ENCODE data around the gene C2. TPM values are rescaled to one million over a fixed set of nuclear protein-coding genes. Genes with fewer than 3 reads are reported as not detected.

C2 gene
- polyA plus RNA-seq, 1 donor from 2014 or later: not detected

DNA sequence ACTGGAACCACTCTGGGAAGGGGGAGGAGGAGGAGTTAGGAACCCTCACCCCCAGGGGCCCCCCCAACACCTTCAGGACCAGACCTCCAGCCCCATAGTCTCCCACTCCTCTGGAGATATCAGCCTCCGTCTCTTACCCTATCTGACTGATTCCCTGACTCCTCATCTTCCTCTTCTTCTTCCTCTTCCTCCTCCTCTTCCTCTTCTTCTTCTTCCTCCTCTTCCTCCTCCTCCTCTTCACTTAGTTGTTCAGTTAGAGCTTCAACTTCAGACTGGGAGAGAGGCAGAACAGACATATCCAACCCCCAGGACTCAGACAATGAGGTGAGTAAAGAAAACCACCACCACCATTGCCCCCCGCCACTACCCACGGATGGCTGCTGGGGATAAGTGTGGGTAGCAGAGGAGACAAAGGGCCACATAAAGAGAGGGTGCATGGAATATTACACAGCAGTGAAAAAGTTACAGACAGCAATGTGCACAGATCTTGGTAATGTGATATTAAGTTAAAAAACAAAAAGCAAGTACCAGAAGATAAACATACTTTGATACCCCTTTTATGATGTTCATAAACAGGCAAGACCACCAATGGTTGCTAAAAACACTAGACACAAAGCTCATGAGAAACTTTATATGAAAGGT, 38.1 kb upstream of the C2 start:
- H3K27ac Mint-ChIP-seq: peak overlapping the region in 1 of 3 donors; percentile 45
- H3K36me3 Mint-ChIP-seq: peaks cover 9% of the 10 kb centered on the region

DNA sequence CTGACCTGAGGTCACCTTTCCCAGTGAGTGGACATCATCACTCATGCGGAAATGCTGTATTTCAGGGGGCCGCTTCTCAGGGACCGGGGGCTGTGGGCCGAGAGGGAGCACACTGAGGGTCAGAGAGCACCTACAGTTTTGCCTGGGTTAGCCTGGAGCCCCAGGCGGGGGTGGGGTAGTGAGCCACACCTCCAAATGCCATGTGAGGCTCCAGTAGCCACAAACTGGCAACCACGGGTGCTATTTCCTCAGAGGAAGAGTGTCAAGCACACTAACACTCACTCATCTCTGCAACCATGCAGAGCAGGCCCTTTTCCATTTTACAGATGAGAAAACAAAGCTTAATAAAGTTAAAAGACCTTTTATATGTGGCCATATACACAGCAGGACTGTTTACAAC, 34.7 kb upstream of the C2 start:
- peak overlapping the region in 1 of 4 donors; percentile 29 for H3K4me3 Mint-ChIP-seq
- peaks cover 6% of the 10 kb centered on the region for H3K36me3 Mint-ChIP-seq

More for the DNA sequence above, 38.1 kb upstream of the C2 start:
- H3K9me3 Mint-ChIP-seq: no peaks in the 10 kb centered on the region
- H3K4me1 Mint-ChIP-seq: peaks cover 0 to 4% (median 0%) of the 10 kb centered on the region in 3 donors
- H3K4me3 Mint-ChIP-seq: no peak overlapping the region
- no peaks in the 10 kb centered on the region for H3K27me3 Mint-ChIP-seq

DNA sequence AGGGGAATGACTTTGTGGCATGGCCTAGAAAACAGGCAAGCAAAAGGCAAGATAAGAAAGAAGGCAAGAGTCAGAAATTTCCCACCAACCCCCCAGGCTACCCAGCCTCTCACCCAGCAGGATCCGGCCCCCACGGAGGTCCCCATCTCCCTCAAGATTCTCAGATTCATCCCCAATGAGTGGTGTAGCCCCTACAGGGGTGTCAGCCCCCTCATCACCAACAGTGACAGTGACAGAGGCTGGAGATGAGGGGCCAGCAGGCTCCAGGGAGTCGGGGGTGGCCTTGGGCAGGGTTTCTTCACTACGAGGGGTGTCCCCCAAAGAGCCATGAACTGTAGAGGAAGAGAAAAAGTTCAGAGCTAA, 31.0 kb upstream of the C2 start:
- H3K4me1 Mint-ChIP-seq: peaks cover 4 to 19% (median 17%) of the 10 kb centered on the region in 3 donors
- peaks cover under 1% of the 10 kb centered on the region for H3K36me3 Mint-ChIP-seq

More for the DNA sequence above, 34.7 kb upstream of the C2 start:
- H3K27me3 Mint-ChIP-seq: no peaks in the 10 kb centered on the region
- peaks cover 0 to 9% (median 7%) of the 10 kb centered on the region in 3 donors for H3K4me1 Mint-ChIP-seq
- no peak overlapping the region for H3K27ac Mint-ChIP-seq
- no peaks in the 10 kb centered on the region for H3K9me3 Mint-ChIP-seq

DNA sequence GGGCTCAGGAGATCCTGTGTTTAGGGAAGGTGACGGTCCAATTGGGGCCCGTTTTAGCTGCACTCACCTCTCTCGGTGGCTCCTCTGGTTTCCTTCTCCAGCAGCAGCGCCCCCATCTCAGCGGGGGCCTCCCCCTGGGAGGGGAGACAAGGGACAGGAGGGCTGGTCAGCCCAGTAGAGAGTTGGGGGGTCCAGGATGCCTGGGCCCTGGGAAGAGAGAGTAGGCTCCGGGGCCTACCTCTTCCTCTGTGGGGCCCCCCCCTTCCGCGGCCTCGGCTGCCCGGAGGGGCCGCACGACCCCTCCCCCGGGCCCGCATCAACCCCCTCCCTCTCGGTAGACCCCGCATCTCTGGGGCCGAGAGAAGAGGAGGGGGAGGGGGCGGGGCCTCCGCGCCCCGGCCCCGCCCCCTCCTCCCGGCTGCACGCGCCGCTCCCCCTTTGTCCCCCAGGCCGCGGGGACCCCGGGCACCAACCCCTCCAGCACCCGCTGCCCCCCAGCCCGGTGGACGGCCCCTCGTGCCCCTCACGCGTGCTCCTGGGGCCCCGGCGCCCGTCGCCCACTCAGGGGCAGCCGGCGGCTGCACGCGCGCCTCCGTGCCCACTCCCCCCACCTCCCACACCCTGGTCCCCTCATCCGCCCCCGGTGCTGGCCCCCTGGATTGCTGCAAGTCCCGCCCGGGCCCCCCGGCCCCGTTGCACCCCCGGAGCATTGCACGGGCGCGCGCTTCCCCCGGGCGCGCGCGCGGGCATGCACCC, 30.5 kb upstream of the C2 start:
- Mint-ChIP-seq H3K4me3 (peak overlapping the region; percentile 91 to 98 (median 96)), H3K27me3 (no peaks in the 10 kb centered on the region), H3K9me3 (no peaks in the 10 kb centered on the region)

More for the DNA sequence above, 31.0 kb upstream of the C2 start:
- no peaks in the 10 kb centered on the region for H3K9me3 Mint-ChIP-seq
- H3K4me3 Mint-ChIP-seq: peak overlapping the region; percentile 80 to 94 (median 92)
- peak overlapping the region; percentile 74 to 98 (median 84) for H3K27ac Mint-ChIP-seq
- no peaks in the 10 kb centered on the region for H3K27me3 Mint-ChIP-seq

DNA sequence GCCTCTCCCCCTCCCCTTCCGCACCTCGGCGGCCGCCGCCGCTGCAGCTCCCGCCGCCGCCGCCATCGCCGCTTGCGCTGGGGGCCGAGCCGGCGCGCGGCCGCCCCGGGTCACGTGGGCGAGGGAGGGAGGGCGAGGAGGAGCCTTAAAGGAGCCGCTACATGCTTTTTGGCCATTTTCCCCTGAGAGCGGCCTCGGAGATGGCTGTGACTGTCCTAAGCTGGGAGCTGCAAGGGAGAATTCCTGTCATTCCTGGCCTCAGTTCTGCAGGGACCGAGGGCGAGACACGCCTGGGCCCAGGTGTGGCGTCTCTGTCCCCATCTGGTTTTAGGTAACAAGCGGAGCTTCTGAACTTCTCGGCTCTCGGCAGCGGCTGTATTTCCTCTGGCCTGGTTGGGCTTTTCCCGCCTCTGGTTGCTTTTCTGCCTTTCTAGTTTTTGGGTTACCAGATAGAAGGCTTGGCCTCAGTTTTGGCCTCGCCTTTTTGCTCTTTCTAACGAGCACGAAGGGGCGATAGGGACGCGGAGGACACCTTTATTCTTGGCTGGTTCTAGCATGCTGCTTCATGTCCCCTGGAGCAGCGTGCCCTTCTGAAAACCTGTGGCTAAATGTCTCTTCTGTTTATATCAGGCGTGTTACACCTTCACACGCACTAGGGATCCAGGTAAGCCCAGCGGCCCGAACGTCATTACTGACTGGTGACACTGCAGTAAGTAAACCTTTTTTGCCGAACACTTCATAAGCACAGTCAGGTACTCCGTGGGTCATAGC, 29.7 kb upstream of the C2 start, which contains the start of gene EHMT2:
Gene EHMT2 (minus strand): TSS at position 87 of the 771 bp plus-strand sequence. CDS start 21 bp downstream, at position 66.
- peak within 1 kb of the TSS; percentile 97 to 99 (median 98) for H3K27ac Mint-ChIP-seq
- no peaks in the 10 kb centered on the region for H3K27me3 Mint-ChIP-seq
- peaks cover 9 to 25% (median 22%) of the 10 kb centered on the region in 3 donors for H3K4me1 Mint-ChIP-seq
- peak within 1 kb of the TSS; percentile 96 to 98 (median 96) for H3K4me3 Mint-ChIP-seq
- H3K9me3 Mint-ChIP-seq: no peaks in the 10 kb centered on the region
- H3K36me3 Mint-ChIP-seq: no peaks in the 10 kb centered on the region

More for the DNA sequence above, 30.5 kb upstream of the C2 start:
- Mint-ChIP-seq H3K27ac (peak overlapping the region; percentile 74 to 98 (median 84)), H3K36me3 (no peaks in the 10 kb centered on the region), H3K4me1 (peaks cover 4 to 19% (median 17%) of the 10 kb centered on the region in 3 donors)

DNA sequence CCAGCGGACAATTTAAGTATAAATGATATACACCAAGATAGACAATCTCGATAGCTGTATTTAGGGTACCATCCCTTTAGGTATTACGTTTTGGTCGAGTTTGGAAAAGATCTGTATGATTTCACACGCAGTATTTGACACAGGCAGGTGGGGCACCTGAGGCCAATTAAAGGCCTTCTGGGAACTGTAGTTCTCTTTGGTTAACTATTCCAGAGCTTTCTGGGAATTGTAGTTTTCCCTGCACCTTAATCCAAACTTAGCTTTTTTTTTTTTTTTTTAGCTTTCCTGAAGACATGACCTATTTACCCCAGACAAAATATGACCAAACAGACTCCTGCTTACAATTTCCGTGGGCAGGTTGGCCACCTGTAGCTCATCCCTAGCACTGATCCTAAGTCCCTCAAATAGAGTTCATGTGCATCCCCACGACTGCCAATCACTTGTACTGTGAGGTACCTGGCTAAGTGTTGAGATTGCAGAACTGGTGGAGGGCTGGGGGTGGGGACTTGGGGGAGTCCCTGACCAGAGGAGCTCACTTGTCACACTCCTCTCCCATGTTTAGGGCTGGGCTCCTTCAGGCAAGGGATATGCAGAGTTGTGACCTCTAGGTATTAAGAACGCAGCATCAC, 29.0 kb upstream of the C2 start:
- Mint-ChIP-seq H3K4me1 (peaks cover 13 to 28% (median 25%) of the 10 kb centered on the region in 3 donors), H3K27me3 (no peaks in the 10 kb centered on the region), H3K9me3 (no peaks in the 10 kb centered on the region), H3K4me3 (peak overlapping the region; percentile 96 to 98 (median 96)), H3K36me3 (no peaks in the 10 kb centered on the region), H3K27ac (peak overlapping the region; percentile 97 to 99 (median 97))

DNA sequence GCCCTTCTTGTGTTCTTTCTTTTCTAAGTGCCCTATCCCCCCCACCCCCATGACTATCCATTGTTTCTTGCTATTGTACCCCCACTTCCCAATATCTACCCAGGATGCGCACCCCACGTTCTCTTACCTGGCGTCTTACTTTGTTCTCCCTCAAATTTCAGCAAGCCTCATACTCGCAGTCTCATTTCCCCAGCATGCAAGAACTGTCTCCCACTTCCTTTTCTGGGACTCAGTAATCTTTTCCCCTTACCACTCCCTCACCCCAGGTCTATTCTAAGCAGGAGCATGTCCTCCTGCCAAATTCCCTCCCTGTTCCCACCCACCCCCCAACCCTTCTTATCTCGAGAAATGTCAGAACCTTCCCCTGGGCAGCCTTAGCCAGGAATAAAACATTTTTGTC, 28.3 kb upstream of the C2 start:
- no peaks in the 10 kb centered on the region for H3K9me3 Mint-ChIP-seq
- peak overlapping the region in 1 of 3 donors; percentile 99 for H3K27ac Mint-ChIP-seq
- H3K4me1 Mint-ChIP-seq: peaks cover 13 to 28% (median 25%) of the 10 kb centered on the region in 3 donors
- no peaks in the 10 kb centered on the region for H3K36me3 Mint-ChIP-seq
- H3K27me3 Mint-ChIP-seq: no peaks in the 10 kb centered on the region
- H3K4me3 Mint-ChIP-seq: peak overlapping the region; percentile 14 to 98 (median 72)

DNA sequence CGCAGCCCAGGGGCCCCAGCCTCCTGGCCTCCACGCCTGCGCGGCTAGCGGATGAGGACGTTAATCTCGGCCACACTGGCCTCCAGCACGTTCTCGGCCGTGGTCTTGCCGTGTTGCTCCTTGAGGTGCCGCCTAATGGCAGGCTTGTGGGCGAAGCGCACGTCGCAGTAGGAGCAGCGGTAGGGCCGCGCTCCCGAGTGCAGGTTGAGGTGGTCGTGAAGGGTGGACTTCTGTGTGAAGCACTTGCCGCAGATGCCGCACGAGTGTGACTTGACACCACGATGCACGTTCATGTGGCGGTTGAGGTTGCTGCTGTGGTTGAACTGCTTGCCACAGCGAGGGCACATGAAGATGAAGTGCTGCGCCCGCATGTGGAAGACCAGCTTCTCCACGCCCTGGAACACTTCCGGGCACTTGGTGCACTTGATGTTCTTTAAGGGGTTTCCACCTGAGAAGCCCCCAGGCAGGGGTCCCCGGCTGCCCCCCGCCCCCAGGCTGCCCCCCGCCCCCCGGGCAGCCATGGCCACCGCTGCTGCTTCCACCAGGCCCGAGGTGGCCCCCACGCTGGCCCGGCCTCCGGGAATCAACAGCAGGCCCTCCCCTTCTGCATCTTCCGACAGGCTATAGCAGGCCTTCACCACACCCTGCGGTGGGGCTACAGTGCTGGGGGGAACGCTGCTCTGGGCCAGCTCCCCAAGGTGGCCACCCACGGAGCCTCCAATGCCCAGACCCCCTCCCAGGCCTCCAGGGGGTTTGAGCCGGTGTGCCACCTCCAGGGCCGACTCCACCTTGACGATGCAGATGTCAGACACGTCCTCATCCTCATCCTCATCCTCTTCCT, 27.4 kb upstream of the C2 start:
- H3K4me3 Mint-ChIP-seq: peak overlapping the region; percentile 32 to 98 (median 72)
- H3K9me3 Mint-ChIP-seq: no peaks in the 10 kb centered on the region

DNA sequence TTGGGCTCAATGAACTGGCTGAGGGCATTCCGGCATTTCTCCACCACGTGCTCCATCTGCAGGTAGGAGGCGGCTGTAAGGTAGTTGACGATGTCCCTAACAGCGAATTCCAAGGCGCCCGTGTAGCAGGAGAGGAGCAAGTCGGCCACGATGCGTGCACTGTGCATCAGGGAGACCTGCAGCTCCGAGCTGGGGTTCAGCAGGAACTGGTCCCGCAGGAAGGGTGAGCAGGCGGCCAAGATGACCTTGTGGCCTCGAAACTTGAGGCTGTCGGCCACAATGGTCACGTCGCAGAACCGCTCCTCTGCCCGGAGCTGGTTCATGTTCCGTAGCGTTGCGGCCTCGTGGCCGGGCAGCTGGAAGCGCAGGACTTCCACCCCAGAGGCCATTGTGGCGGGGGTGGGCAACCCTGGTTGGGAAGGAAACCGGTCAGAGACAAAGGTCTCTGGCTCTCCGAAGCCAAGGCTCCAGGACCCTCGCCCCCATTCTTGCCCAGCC, 26.6 kb upstream of the C2 start:
- H3K27ac Mint-ChIP-seq: peak overlapping the region; percentile 27 to 43 (median 31)
- H3K9me3 Mint-ChIP-seq: no peaks in the 10 kb centered on the region
- no peaks in the 10 kb centered on the region for H3K36me3 Mint-ChIP-seq
- peak overlapping the region; percentile 70 to 93 (median 76) for H3K4me3 Mint-ChIP-seq
- peaks cover 13 to 24% (median 23%) of the 10 kb centered on the region in 3 donors for H3K4me1 Mint-ChIP-seq
- no peaks in the 10 kb centered on the region for H3K27me3 Mint-ChIP-seq

More for the DNA sequence above, 27.4 kb upstream of the C2 start:
- H3K4me1 Mint-ChIP-seq: peaks cover 13 to 28% (median 25%) of the 10 kb centered on the region in 3 donors
- no peaks in the 10 kb centered on the region for H3K27me3 Mint-ChIP-seq
- peak overlapping the region in 1 of 3 donors; percentile 99 for H3K27ac Mint-ChIP-seq
- H3K36me3 Mint-ChIP-seq: no peaks in the 10 kb centered on the region

DNA sequence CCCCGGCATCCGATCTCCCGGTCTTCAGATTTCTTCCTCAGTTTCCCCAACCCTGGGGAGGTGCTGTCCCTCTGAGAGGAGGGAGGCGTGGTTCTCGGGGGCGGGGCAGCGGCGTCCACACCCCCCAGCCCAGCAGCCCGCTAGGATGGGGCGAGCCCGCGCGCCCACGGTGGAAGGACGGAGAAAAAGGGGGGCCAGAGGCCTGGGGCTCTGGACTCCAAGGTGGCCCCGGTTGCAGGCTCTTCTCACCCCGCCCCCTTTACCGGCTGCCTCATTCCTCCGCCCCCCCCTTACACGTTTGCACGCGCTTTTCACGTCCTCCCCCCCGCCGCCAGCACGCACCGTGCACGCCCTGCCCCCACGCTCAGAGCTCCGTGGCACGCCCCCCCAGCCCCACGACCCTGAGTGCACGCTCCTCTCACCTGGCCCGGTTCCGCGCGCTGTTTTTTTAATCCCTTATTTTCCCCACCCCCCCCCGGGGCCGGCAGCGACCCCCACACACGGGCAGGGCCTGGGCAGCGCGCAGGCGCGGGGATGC, 26.0 kb upstream of the C2 start:
- Mint-ChIP-seq H3K4me1 (peaks cover 13 to 22% (median 20%) of the 10 kb centered on the region in 3 donors), H3K36me3 (no peaks in the 10 kb centered on the region), H3K4me3 (peak overlapping the region; percentile 70 to 93 (median 76)), H3K9me3 (no peaks in the 10 kb centered on the region), H3K27me3 (peaks cover 3% of the 10 kb centered on the region), H3K27ac (peak overlapping the region; percentile 10 to 63 (median 43))

DNA sequence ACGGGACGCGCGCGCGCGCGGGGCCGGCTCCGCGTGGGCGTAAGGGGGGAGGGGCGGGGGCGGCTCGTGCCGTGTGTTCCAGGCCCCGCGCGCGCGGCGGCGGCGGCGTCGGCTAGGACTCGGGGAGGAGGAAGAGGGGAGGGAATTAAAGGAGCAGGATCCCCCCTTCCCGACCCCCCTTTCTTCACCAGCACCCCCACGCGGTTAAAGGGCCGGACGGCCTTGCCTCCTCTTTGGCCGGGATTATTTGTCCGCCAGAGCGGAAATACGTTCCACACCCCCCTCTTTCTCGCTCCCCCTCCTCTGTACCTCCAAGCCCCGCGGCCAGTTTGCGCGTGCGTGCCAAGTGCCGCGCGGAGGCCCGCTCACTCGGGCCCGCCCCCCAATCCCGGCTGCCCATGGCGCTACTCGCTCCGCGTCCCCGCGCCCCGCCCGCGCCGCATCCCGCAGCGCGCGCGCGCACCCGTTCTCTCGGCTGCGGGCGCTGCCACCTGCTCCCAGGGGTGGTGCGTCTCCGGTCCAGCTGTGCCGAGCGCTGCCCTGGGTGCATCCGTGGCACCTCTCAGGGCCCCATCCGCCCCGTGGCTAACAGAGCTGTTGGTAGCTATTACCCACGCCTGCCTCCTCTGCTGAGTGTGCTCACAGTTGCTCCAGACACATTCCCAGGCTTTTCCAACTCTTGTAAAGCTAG, 25.4 kb upstream of the C2 start, which contains the start of gene ZBTB12:
Gene ZBTB12 (minus strand): TSS at position 134 of the 691 bp plus-strand sequence. CDS start 781 bp downstream, outside the sequence.
- no peaks in the 10 kb centered on the region for H3K36me3 Mint-ChIP-seq

DNA sequence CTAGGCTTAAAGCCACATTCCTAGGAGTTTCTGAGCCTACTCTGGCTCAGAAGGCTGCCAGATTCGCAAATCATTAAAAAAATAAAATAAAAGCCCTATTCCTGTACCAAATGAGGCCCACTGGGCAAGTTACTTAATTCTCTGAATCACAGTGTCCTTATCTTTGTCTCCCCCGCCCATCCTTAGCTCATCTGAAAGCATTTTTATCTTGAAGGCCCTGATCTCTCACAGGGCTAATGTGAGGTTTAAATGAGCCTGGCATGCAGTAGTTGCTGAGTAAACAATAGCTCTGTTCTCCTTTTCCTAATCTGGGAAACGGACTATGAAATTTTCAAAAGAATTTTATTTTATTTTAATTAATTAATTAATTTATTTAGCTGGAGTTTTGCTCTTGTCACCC, 23.6 kb upstream of the C2 start:
- H3K4me3 Mint-ChIP-seq: peak overlapping the region in 1 of 4 donors; percentile 60
- H3K36me3 Mint-ChIP-seq: no peaks in the 10 kb centered on the region
- H3K4me1 Mint-ChIP-seq: peaks cover 13 to 16% (median 14%) of the 10 kb centered on the region in 3 donors
- no peaks in the 10 kb centered on the region for H3K9me3 Mint-ChIP-seq
- H3K27ac Mint-ChIP-seq: no peak overlapping the region
- peaks cover 3% of the 10 kb centered on the region for H3K27me3 Mint-ChIP-seq

More for the DNA sequence above, 25.4 kb upstream of the C2 start, which contains the start of gene ZBTB12:
- Mint-ChIP-seq H3K4me3 (peak within 1 kb of the TSS; percentile 77 to 96 (median 90)), H3K4me1 (peaks cover 13 to 22% (median 18%) of the 10 kb centered on the region in 3 donors), H3K27me3 (peaks cover 3% of the 10 kb centered on the region), H3K9me3 (no peaks in the 10 kb centered on the region), H3K27ac (peak within 1 kb of the TSS; percentile 43 to 92 (median 63))
